DND-41 (cell line): Measurements from ENCODE around the gene SCT.

Source experiments
- ATAC-seq: fragments of 200-7000 bp; cut with Tn5 transposase; 3 replicates; pipeline ENCODE4 v1.9.1; 2021; ENCODE audit warnings: low read depth; ENCODE audit not compliant: insufficient read depth
- DNase-seq: peaks from one replicate; pipeline ENCODE4 v3.0.0-alpha.2; 2020
- H2AFZ ChIP-seq: 2 replicates; pipeline ENCODE4 v1.6.0; 2012; ENCODE audit warnings: low read depth, low read length
- H3K27ac ChIP-seq: 2 replicates; pipeline ENCODE4 v1.5.1; 2012; ENCODE audit warnings: low read length, inconsistent platforms
- H3K27me3 ChIP-seq: fragments of 200-600 bp; sonication (generic); 2 replicates; pipeline ENCODE4 v1.6.0; 2012; ENCODE audit warnings: low read length, mild to moderate bottlenecking, inconsistent platforms; ENCODE audit not compliant: insufficient read depth, poor library complexity
- H3K36me3 ChIP-seq: 2 replicates; pipeline ENCODE4 v1.5.1; 2012; ENCODE audit warnings: low read length, inconsistent platforms; ENCODE audit not compliant: insufficient read depth
- H3K4me1 ChIP-seq: 2 replicates; pipeline ENCODE4 v1.5.1; 2012; ENCODE audit warnings: mild to moderate bottlenecking, low read length; ENCODE audit not compliant: insufficient read depth
- H3K4me2 ChIP-seq: 2 replicates; pipeline ENCODE4 v1.6.0; 2012; ENCODE audit warnings: mild to moderate bottlenecking, moderate library complexity, low read length, inconsistent platforms; ENCODE audit not compliant: insufficient read depth
- H3K4me3 ChIP-seq, 2 experiments: fragments of 200-600 bp in 1 of 2; shearing (Covaris generic) in 1 of 2; 2 replicates each; pipeline ENCODE4 v1.5.1; 2012 to 2016; ENCODE audit warnings: inconsistent platforms in 2 of 2, low read length in 2 of 2, mild to moderate bottlenecking in 2 of 2, low read depth in 1 of 2, moderate library complexity in 1 of 2
- H3K79me2 ChIP-seq: 2 replicates; pipeline ENCODE4 v1.6.0; 2012; ENCODE audit warnings: low read length, inconsistent platforms; ENCODE audit not compliant: insufficient read depth
- H3K9ac ChIP-seq: 2 replicates; pipeline ENCODE4 v1.6.0; 2012; ENCODE audit warnings: low read depth, mild to moderate bottlenecking, inconsistent platforms, low read length, moderate library complexity
- H3K9me3 ChIP-seq: 2 replicates; pipeline ENCODE4 v1.5.1; 2012; ENCODE audit warnings: low read length, moderate library complexity, mild to moderate bottlenecking, inconsistent platforms; ENCODE audit not compliant: insufficient read depth, severe bottlenecking
- H4K20me1 ChIP-seq: 2 replicates; pipeline ENCODE4 v1.6.0; 2012; ENCODE audit warnings: low read length; ENCODE audit not compliant: insufficient read depth
- EZH2 ChIP-seq: IDR thresholded peaks from 3 replicates; pipeline ENCODE4 v1.6.1; 2012; ENCODE audit warnings: borderline replicate concordance, low read depth, mild to moderate bottlenecking, moderate library complexity, low read length, inconsistent platforms; ENCODE audit not compliant: severe bottlenecking
- TF ChIP-seq, protein P1 (sequence below): IDR thresholded peaks from 2 replicates; pipeline ENCODE4 v1.5.1; 2012; ENCODE audit warnings: borderline replicate concordance, low read length, moderate library complexity, mild to moderate bottlenecking; ENCODE audit not compliant: poor library complexity, severe bottlenecking; ENCODE audit errors: extremely low read depth

SCT gene

DNA sequence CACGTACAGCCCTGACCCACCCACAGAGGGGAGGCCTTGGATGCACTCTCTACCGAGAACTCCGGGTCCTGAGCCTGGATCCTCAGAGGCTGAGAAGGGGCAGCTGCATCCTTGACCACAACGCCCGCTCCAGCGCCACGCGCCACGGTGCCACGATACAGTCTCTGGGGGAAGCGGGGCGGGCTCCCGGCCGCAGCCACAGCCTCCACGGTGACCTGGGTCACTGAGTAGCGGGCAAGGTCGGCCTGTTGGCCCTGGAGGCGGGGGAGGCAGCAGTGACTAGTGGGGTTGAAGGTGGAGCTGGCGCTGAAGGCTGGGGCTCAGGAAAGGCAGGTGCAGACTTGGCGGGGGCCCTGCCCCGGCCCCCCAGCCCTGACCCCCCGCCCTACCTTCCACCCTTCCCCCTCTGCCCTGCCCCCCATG lies 7.3 kb downstream of the SCT start:
- no peak overlapping the region for H3K4me3 ChIP-seq
- no peaks in the 10 kb centered on the region for H3K27me3 ChIP-seq
- H3K27ac ChIP-seq: no peak overlapping the region
- peaks cover 17% of the 10 kb centered on the region for H3K36me3 ChIP-seq
- H3K4me1 ChIP-seq: peaks cover 18% of the 10 kb centered on the region
- no peak overlapping the region for H3K9ac ChIP-seq
- no peak overlapping the region for H3K4me2 ChIP-seq
- H3K79me2 ChIP-seq: peaks cover 14% of the 10 kb centered on the region
- TF ChIP-seq, protein P1, sequence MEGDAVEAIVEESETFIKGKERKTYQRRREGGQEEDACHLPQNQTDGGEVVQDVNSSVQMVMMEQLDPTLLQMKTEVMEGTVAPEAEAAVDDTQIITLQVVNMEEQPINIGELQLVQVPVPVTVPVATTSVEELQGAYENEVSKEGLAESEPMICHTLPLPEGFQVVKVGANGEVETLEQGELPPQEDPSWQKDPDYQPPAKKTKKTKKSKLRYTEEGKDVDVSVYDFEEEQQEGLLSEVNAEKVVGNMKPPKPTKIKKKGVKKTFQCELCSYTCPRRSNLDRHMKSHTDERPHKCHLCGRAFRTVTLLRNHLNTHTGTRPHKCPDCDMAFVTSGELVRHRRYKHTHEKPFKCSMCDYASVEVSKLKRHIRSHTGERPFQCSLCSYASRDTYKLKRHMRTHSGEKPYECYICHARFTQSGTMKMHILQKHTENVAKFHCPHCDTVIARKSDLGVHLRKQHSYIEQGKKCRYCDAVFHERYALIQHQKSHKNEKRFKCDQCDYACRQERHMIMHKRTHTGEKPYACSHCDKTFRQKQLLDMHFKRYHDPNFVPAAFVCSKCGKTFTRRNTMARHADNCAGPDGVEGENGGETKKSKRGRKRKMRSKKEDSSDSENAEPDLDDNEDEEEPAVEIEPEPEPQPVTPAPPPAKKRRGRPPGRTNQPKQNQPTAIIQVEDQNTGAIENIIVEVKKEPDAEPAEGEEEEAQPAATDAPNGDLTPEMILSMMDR: no peak
- TF ChIP-seq EZH2: no peak
- no peaks in the 10 kb centered on the region for H3K9me3 ChIP-seq
- no peak overlapping the region for H2AFZ ChIP-seq
- H4K20me1 ChIP-seq: peaks cover 15% of the 10 kb centered on the region
- no peak for ATAC-seq
- no peak for DNase-seq

DNA sequence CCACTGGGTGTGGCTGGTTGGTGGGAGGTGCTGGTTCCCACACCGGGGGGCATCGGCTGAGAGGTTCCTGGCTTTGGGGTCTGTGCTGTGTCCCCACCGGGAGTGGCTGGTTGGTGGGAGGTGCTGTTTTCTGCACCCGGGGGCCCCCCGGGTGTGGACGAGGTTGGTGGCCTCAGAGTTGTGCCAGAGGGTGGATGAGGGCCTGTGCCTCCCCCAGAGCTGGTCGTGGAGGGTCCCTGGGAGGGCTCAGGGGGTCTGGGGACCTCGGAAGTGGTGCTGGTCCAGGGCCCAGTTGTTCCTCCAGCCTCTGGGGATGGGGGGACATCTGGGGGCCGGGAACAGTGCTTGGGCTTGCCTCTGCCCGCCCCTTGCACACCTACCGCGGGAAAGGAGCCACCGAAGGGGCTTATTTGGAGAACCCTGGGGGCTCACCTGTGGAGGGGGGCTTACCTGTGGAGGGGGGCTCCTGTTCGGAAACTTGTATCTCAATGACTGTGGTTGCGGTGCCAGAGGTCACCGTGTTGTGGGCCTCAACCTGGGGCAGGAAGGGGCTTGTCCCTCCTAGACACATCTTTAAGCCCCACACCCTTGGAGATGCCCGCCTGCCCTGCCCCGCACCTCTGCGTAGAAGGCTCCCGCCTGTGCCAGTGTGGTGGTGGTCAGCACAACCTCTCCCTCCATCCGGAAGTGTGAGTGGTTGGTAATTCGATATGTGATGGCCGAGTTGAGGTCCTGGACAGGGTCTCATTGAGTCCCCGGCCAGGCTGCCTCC lies 7.9 kb downstream of the SCT start:
- ATAC-seq (no peak), DNase-seq (no peak)
- Histone ChIP-seq H3K79me2 (peaks cover 17% of the 10 kb centered on the region), H3K4me1 (peaks cover 24% of the 10 kb centered on the region), H3K27me3 (no peaks in the 10 kb centered on the region), H3K9ac (no peak overlapping the region), H2AFZ (no peak overlapping the region), H3K27ac (no peak overlapping the region), H3K4me3 (no peak overlapping the region), H3K4me2 (no peak overlapping the region), H4K20me1 (peaks cover 21% of the 10 kb centered on the region), H3K9me3 (no peaks in the 10 kb centered on the region), H3K36me3 (peaks cover 23% of the 10 kb centered on the region)
- TF ChIP-seq, protein P1: no peak
- TF ChIP-seq EZH2: no peak

DNA sequence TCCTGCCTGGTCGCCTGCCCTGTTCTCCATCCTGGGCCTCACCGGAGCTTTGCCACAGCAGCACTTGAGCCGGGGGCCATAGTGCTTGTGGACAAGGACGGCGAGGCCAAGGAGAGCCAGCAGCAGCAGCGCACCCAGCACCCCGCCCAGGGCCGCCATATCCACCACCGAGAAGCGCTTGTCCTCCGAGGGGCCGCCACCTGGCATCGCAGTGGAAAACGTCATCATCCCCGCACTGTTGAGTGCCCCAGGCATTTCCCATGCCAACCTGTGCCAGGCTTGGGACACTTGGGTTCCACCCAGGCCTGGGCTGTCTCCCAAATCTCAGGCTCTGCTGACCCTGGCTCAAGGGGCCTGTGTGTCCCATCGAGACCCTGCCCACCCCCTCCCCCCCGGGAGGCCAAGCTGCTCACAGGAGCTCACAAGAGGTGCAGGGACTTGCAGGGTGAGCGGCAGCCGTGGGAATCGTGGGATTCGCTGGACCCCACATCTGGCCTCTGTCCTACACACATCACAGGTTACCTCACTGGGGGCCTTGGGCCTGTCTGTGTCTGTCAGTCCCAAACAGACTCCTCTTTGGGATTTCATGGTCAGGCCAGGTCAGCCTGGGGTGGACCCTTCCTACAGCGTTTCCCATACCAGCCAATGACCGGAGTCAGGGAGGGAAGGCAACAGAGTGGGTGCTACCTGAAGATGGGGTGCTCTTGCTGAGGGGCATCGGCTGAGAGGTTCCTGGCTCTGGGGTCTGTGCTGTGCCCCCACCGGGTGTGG lies 8.9 kb downstream of the SCT start:
- Histone ChIP-seq H3K4me1 (peaks cover 32% of the 10 kb centered on the region), H2AFZ (no peak overlapping the region), H3K27me3 (no peaks in the 10 kb centered on the region), H3K9ac (no peak overlapping the region), H3K4me3 (no peak overlapping the region), H3K9me3 (no peaks in the 10 kb centered on the region), H3K27ac (no peak overlapping the region), H3K36me3 (peaks cover 27% of the 10 kb centered on the region), H3K4me2 (no peak overlapping the region), H3K79me2 (peaks cover 17% of the 10 kb centered on the region), H4K20me1 (peaks cover 30% of the 10 kb centered on the region)
- no peak for DNase-seq
- TF ChIP-seq, protein P1: no peak
- TF ChIP-seq EZH2: no peak
- ATAC-seq: no peak
